IPS DF 4.7 (cell line): ENCODE measurements around the gene VOPP1.
"Not testable (repeated sequence)": the region's sequence is repeated elsewhere in the genome, so short reads cannot be mapped to it uniquely, and the experiment has no call there.

Source experiments
- DNase-seq: peaks from one replicate; pipeline ENCODE4 v3.0.0-alpha.2; 2013; ENCODE audit warnings: low spot score; ENCODE audit errors: extremely low read depth

The VOPP1 gene

DNA sequence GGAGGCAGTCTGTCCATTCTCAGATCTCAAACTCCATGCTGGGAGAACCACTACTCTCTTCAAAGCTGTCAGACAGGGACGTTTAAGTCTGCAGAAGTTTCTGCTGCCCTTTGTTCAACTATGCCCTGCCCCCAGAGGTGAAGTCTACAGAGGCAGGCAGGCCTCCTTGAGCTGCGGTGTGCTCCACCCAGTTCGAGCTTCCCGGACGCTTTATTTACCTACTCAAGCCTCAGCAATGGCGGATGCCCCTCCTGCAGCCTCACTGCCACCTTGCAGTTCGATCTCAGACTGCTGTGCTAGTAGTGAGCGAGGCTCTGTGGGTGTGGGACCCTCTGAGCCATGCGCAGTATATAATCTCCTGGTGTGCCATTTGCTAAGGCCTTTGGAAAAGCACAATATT, 10.4 kb upstream of the VOPP1 start:
- DNase-seq = not testable (repeated sequence)

- DNase-seq = no peak
Measured at GRCh38 chr7:55576753-55577152, 4.5 kb upstream of the VOPP1 start.

GRCh38 chr7:55575733-55576132, 3.4 kb upstream of the VOPP1 start:
- DNase-seq = no peak

DNA sequence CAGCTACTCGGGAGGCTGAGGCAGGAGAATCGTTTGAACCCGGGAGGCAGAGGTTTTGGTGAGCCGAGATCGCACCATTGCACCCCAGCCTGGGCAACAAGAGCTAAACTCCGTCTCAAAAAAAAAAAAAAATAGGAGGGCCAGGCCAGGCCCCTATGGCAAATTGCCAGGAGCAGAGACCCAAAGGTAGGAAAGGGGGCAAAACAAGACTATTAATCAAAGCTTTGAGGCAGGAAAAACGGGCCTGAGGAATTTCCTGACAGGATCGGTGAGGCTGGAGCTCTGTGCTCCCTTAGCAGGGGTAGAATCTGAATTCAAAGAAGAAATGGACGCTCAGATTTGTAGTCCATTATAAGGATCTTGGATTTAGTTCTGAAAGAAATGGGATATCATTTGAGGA, 2.8 kb upstream of the VOPP1 start:
- no peak for DNase-seq

- no peak for DNase-seq
Measured at GRCh38 chr7:55574051-55574717, 1.9 kb upstream of the VOPP1 start.

- no peak for DNase-seq
Measured at GRCh38 chr7:55573234-55573900, 1.1 kb upstream of the VOPP1 start.

DNA sequence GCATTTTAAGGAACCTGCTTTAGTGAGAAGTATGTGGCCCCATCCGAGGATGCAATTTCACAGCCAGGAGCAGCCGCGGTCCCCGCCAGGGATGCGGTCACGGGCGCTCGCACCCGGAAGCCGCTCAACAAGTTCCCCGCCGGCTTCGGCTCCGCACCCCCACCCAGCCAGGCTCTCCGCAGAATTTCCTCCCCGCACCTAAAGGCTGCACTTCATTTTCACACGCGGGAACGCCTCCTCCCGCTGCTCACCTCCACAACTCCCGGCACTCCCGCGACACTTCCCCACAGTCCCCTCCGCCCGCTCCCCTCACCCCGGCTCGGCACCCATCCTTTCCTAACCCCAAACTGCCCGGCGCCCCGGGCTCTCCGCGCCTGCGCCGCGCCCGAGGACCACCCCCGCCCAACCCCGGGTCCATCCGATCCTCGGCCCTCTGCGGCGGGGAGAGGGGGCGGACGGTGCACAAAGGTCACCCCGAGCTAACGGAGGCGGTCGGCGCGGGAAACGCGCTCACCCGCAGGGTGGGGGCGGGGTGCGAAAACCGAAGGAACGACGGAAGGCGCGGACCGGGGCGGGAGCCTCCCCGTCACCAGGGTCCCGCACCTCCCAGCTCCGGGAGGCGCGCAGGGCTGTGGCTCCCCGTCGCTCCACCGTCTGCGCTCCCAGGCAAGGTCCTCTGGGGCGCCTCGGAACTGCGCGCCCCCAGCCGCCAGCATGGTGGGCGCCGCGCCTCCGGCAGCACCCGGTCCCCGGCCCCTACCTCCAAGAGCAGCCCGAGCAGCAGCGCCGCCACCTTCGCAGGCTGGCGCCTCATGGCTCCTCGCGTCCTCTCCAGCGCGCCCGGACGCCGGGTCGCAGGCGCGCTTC, 558 bp downstream of the VOPP1 start:
- no peak for DNase-seq

DNA sequence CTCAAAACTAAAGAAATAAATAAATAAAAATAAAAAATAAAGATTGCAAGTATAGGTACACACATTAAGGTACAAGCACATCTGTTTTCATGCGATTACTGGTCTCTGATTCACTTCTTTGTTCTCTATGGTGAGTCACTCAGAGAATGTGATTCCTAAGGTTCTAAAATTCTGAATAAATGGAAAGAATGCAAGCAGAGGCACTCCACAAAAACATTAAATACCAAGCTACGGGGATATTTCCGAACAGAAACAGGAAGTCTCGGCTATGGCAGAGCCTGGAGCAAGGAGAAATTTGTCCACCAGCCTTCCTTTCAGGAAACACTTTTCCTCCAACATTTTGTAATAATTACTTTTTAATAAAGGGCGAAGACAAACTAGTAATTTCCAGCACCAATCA, 1.4 kb downstream of the VOPP1 start:
- DNase-seq = no peak

GRCh38 chr7:55570218-55570873, 2.0 kb downstream of the VOPP1 start:
- DNase-seq = no peak

DNA sequence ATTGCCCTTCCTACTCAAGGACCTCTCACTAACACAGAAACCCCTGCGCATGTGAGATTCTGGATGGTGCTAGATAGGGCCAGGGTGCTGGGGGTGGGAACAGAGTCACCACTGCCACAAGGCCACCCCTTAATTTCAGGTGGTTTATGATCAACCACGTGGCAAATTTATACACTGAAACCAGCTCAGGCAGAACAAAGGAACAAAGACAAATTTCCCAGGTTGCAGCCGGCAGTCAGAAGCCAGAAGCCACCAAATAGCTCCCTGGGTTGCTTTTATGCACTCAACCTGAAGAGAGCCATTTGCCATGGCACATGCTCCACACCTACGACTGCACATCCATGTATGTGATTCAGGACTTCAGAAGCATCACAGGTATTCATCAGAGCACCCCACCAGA, 2.5 kb downstream of the VOPP1 start:
- no peak for DNase-seq

DNA sequence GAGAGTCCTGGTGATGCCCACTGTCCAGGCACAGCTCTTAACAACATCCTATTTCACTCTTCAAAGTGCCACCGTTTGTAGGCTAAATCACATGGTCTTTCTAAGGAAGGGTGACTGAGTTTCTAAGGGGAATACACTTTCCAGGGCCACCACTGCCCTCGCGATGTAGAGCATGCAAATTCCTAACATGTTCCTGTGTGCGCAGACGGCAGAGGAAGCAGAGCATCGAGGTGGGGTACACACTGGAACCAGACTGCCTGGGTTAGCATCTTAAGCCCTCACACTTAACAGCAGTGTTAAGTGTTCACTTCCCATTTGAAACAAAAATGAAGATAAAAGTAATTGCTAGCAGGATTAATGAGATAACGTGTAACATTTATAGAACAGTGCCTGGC, 3.0 kb downstream of the VOPP1 start:
- DNase-seq = no peak

- no peak for DNase-seq
Measured at GRCh38 chr7:55568613-55569268, 3.6 kb downstream of the VOPP1 start.

GRCh38 chr7:55567571-55567970, 4.7 kb downstream of the VOPP1 start:
- no peak for DNase-seq

GRCh38 chr7:55565681-55566080, 6.6 kb downstream of the VOPP1 start:
- DNase-seq = no peak

GRCh38 chr7:55563596-55564325, 8.5 kb downstream of the VOPP1 start:
- DNase-seq = no peak

DNA sequence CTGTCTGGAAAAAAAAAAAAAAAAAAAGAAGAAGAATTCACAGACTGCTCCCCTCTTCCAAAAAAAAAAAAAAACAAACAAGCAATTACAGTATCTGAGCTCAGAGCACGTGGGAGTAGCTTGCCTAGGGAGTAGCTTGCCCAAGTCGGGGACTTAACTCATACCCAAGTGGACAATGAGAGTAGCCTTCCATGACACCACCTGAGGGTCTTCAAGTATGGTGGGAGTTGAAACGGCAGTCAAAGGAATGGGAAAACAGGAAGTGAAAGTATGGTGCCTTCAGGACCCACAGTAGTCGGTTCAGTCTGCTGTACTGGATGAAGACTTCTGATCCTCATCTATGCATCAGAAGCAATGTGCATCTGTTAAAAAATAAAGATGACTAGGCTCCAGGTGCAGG, 10.6 kb downstream of the VOPP1 start:
- DNase-seq = no peak

- no peak for DNase-seq
Measured at GRCh38 chr7:55558962-55559920, 13.1 kb downstream of the VOPP1 start.

GRCh38 chr7:55557666-55558188, 14.6 kb downstream of the VOPP1 start:
- DNase-seq = no peak

GRCh38 chr7:55556492-55556891, 15.8 kb downstream of the VOPP1 start:
- no peak for DNase-seq
